HG03575 (cell line): ENCODE data around the gene RAB3GAP2.
"Not testable (repeated sequence)": the region's sequence is repeated elsewhere in the genome, so short reads cannot be mapped to it uniquely, and the experiment has no call there.

Source experiments
- ATAC-seq: cut with Tn5 transposase; IDR thresholded peaks from one replicate; pipeline ENCODE4 v1.9.1; 2021; ENCODE audit not compliant: unreplicated experiment, insufficient number of reproducible peaks, low FRiP score; ENCODE audit errors: extremely low read depth

Gene RAB3GAP2

GRCh38 chr1:220123066-220123465 is 149.2 kb downstream of the RAB3GAP2 start:
- ATAC-seq, result no peak

- ATAC-seq, result no peak
Observed at GRCh38 chr1:220121791-220122530, 150.3 kb downstream of the RAB3GAP2 start.

- no peak for ATAC-seq
Observed at GRCh38 chr1:220119043-220119512, 153.2 kb downstream of the RAB3GAP2 start.

- no peak for ATAC-seq
Observed at GRCh38 chr1:220113136-220113695, 159.0 kb downstream of the RAB3GAP2 start.

GRCh38 chr1:220112600-220112999 is 159.7 kb downstream of the RAB3GAP2 start:
- not testable (repeated sequence) for ATAC-seq

- not testable (repeated sequence) for ATAC-seq
Observed at GRCh38 chr1:220110473-220110872, 161.8 kb downstream of the RAB3GAP2 start.

- ATAC-seq, result no peak
Observed at GRCh38 chr1:220099826-220100225, 172.4 kb downstream of the RAB3GAP2 start.
